DND-41 (cell line): ENCODE data around the gene NUMA1.

Source experiments
- ATAC-seq: fragments of 200-7000 bp; cut with Tn5 transposase; 3 replicates; pipeline ENCODE4 v1.9.1; 2021; ENCODE audit warnings: low read depth; ENCODE audit not compliant: insufficient read depth
- DNase-seq: peaks from one replicate; pipeline ENCODE4 v3.0.0-alpha.2; 2020
- H2AFZ ChIP-seq: 2 replicates; pipeline ENCODE4 v1.6.0; 2012; ENCODE audit warnings: low read depth, low read length
- H3K27ac ChIP-seq: 2 replicates; pipeline ENCODE4 v1.5.1; 2012; ENCODE audit warnings: low read length, inconsistent platforms
- H3K27me3 ChIP-seq: fragments of 200-600 bp; sonication (generic); 2 replicates; pipeline ENCODE4 v1.6.0; 2012; ENCODE audit warnings: low read length, mild to moderate bottlenecking, inconsistent platforms; ENCODE audit not compliant: insufficient read depth, poor library complexity
- H3K36me3 ChIP-seq: 2 replicates; pipeline ENCODE4 v1.5.1; 2012; ENCODE audit warnings: low read length, inconsistent platforms; ENCODE audit not compliant: insufficient read depth
- H3K4me1 ChIP-seq: 2 replicates; pipeline ENCODE4 v1.5.1; 2012; ENCODE audit warnings: mild to moderate bottlenecking, low read length; ENCODE audit not compliant: insufficient read depth
- H3K4me2 ChIP-seq: 2 replicates; pipeline ENCODE4 v1.6.0; 2012; ENCODE audit warnings: mild to moderate bottlenecking, moderate library complexity, low read length, inconsistent platforms; ENCODE audit not compliant: insufficient read depth
- H3K4me3 ChIP-seq, 2 experiments: fragments of 200-600 bp in 1 of 2; shearing (Covaris generic) in 1 of 2; 2 replicates each; pipeline ENCODE4 v1.5.1; 2012 to 2016; ENCODE audit warnings: inconsistent platforms in 2 of 2, low read length in 2 of 2, mild to moderate bottlenecking in 2 of 2, low read depth in 1 of 2, moderate library complexity in 1 of 2
- H3K79me2 ChIP-seq: 2 replicates; pipeline ENCODE4 v1.6.0; 2012; ENCODE audit warnings: low read length, inconsistent platforms; ENCODE audit not compliant: insufficient read depth
- H3K9ac ChIP-seq: 2 replicates; pipeline ENCODE4 v1.6.0; 2012; ENCODE audit warnings: low read depth, mild to moderate bottlenecking, inconsistent platforms, low read length, moderate library complexity
- H3K9me3 ChIP-seq: 2 replicates; pipeline ENCODE4 v1.5.1; 2012; ENCODE audit warnings: low read length, moderate library complexity, mild to moderate bottlenecking, inconsistent platforms; ENCODE audit not compliant: insufficient read depth, severe bottlenecking
- H4K20me1 ChIP-seq: 2 replicates; pipeline ENCODE4 v1.6.0; 2012; ENCODE audit warnings: low read length; ENCODE audit not compliant: insufficient read depth
- EZH2 ChIP-seq: IDR thresholded peaks from 3 replicates; pipeline ENCODE4 v1.6.1; 2012; ENCODE audit warnings: borderline replicate concordance, low read depth, mild to moderate bottlenecking, moderate library complexity, low read length, inconsistent platforms; ENCODE audit not compliant: severe bottlenecking
- TF ChIP-seq, protein P1 (sequence below): IDR thresholded peaks from 2 replicates; pipeline ENCODE4 v1.5.1; 2012; ENCODE audit warnings: borderline replicate concordance, low read length, moderate library complexity, mild to moderate bottlenecking; ENCODE audit not compliant: poor library complexity, severe bottlenecking; ENCODE audit errors: extremely low read depth

The NUMA1 gene

DNA sequence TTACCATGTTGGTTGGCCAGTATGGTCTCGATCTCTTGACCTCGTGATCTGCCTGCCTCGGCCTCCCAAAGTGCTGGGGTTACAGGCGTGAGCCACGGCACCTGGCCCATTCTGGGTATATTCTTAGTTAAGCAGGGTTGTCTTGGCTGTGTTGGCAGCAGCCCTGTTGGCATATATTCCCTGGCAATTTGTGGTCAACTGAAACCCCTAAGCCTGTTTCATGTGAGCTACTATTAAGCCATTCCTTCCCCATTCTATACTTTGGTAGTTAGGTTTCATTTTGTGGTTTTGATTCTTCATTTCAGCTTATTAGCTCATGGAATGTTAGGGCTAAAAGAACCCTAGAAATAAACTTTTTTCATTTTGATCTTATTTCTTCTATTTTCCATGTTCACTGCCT lies 103.8 kb downstream of the NUMA1 start:
- no peak for TF ChIP-seq EZH2
- TF ChIP-seq, protein P1, sequence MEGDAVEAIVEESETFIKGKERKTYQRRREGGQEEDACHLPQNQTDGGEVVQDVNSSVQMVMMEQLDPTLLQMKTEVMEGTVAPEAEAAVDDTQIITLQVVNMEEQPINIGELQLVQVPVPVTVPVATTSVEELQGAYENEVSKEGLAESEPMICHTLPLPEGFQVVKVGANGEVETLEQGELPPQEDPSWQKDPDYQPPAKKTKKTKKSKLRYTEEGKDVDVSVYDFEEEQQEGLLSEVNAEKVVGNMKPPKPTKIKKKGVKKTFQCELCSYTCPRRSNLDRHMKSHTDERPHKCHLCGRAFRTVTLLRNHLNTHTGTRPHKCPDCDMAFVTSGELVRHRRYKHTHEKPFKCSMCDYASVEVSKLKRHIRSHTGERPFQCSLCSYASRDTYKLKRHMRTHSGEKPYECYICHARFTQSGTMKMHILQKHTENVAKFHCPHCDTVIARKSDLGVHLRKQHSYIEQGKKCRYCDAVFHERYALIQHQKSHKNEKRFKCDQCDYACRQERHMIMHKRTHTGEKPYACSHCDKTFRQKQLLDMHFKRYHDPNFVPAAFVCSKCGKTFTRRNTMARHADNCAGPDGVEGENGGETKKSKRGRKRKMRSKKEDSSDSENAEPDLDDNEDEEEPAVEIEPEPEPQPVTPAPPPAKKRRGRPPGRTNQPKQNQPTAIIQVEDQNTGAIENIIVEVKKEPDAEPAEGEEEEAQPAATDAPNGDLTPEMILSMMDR = no peak
- no peak overlapping the region for H3K27ac ChIP-seq
- no peaks in the 10 kb centered on the region for H3K9me3 ChIP-seq
- no peak overlapping the region for H3K4me3 ChIP-seq
- DNase-seq (no peak), ATAC-seq (no peak)
- H3K4me1 ChIP-seq = no peaks in the 10 kb centered on the region
- H4K20me1 ChIP-seq = no peaks in the 10 kb centered on the region; the same call in 1 of the 2 replicates
- H3K4me2 ChIP-seq = no peak overlapping the region
- H3K36me3 ChIP-seq = peaks cover 17% of the 10 kb centered on the region; the same call in 1 of the 2 replicates
- H3K9ac ChIP-seq = no peak overlapping the region
- no peak overlapping the region for H2AFZ ChIP-seq
- no peaks in the 10 kb centered on the region for H3K27me3 ChIP-seq
- no peaks in the 10 kb centered on the region for H3K79me2 ChIP-seq

GRCh38 chr11:71971680-71972079 lies 108.7 kb downstream of the NUMA1 start:
- Histone ChIP-seq H3K4me2 (no peak overlapping the region), H3K9me3 (no peaks in the 10 kb centered on the region), H3K4me3 (no peak overlapping the region), H2AFZ (no peak overlapping the region), H3K27ac (no peak overlapping the region), H3K9ac (no peak overlapping the region), H4K20me1 (no peaks in the 10 kb centered on the region), H3K36me3 (peaks cover 34% of the 10 kb centered on the region; the same call in 1 of the 2 replicates), H3K27me3 (no peaks in the 10 kb centered on the region), H3K4me1 (no peaks in the 10 kb centered on the region), H3K79me2 (no peaks in the 10 kb centered on the region)
- ATAC-seq (no peak), DNase-seq (no peak)
- TF ChIP-seq, protein P1 = no peak
- no peak for TF ChIP-seq EZH2

- Histone ChIP-seq H3K9ac (no peak overlapping the region), H3K36me3 (peaks cover 48% of the 10 kb centered on the region)
These were observed 115.7 kb downstream of the NUMA1 start for GRCh38 chr11:71964641-71965040.

More at GRCh38 chr11:71964641-71965040, 115.7 kb downstream of the NUMA1 start:
- H3K79me2 ChIP-seq = no peaks in the 10 kb centered on the region
- no peak for TF ChIP-seq EZH2
- TF ChIP-seq, protein P1 = no peak
- H3K4me2 ChIP-seq = no peak overlapping the region
- H3K27me3 ChIP-seq = no peaks in the 10 kb centered on the region
- H3K9me3 ChIP-seq = no peaks in the 10 kb centered on the region
- ATAC-seq (no peak), DNase-seq (no peak)
- H3K4me1 ChIP-seq = no peaks in the 10 kb centered on the region
- H4K20me1 ChIP-seq = no peaks in the 10 kb centered on the region
- H2AFZ ChIP-seq = no peak overlapping the region
- H3K4me3 ChIP-seq = no peak overlapping the region
- no peak overlapping the region for H3K27ac ChIP-seq
